H9 (cell line): Measurements from ENCODE around the gene GPBP1L1. TPM values are rescaled to one million over a fixed set of nuclear protein-coding genes. Genes with fewer than 3 reads are reported as not detected.

Source experiments
- DNase-seq: peaks from one replicate; pipeline ENCODE4 v3.0.0-alpha.2; 2017
- H2AFZ ChIP-seq: one replicate; pipeline ENCODE4 v1.6.1; 2013; ENCODE audit warnings: mild to moderate bottlenecking, low read length, control low read depth, moderate library complexity
- H2AK5ac ChIP-seq: 2 replicates; pipeline ENCODE4 v1.6.1; 2013; ENCODE audit warnings: low read length, control low read depth, mixed read lengths; ENCODE audit not compliant: insufficient read length
- H2BK120ac ChIP-seq: one replicate; pipeline ENCODE4 v1.6.1; 2013; ENCODE audit warnings: low read depth, mild to moderate bottlenecking, low read length, control low read depth, inconsistent platforms; ENCODE audit not compliant: poor library complexity, severe bottlenecking
- H2BK12ac ChIP-seq: 2 replicates; pipeline ENCODE4 v1.6.1; 2013; ENCODE audit warnings: low read length, control low read depth, mixed read lengths, low read depth; ENCODE audit not compliant: insufficient read length
- H2BK15ac ChIP-seq: 2 replicates; pipeline ENCODE4 v1.6.1; 2013; ENCODE audit warnings: low read depth, low read length, control low read depth
- H2BK20ac ChIP-seq: one replicate; pipeline ENCODE4 v1.6.1; 2013; ENCODE audit warnings: low read depth, mild to moderate bottlenecking, low read length, control low read depth, inconsistent platforms; ENCODE audit not compliant: poor library complexity, severe bottlenecking
- H2BK5ac ChIP-seq: 2 replicates; pipeline ENCODE4 v1.6.1; 2013; ENCODE audit warnings: low read length, control low read depth, mixed read lengths; ENCODE audit not compliant: insufficient read length
- H3K14ac ChIP-seq: 2 replicates; pipeline ENCODE4 v1.6.1; 2013; ENCODE audit warnings: low read length, control low read depth; ENCODE audit not compliant: insufficient read depth
- H3K18ac ChIP-seq: 2 replicates; pipeline ENCODE4 v1.6.1; 2013; ENCODE audit warnings: low read depth, mild to moderate bottlenecking, mixed read lengths, low read length, control low read depth; ENCODE audit not compliant: insufficient read length
- H3K23ac ChIP-seq: 2 replicates; pipeline ENCODE4 v1.6.1; 2013; ENCODE audit warnings: low read length, control low read depth, mixed read lengths, low read depth; ENCODE audit not compliant: insufficient read length
- H3K23me2 ChIP-seq: 2 replicates; pipeline ENCODE4 v1.6.1; 2013; ENCODE audit warnings: low read depth, mild to moderate bottlenecking, mixed read lengths, low read length, control low read depth; ENCODE audit not compliant: insufficient read length, poor library complexity, severe bottlenecking
- H3K27ac ChIP-seq: 2 replicates; pipeline ENCODE4 v1.5.1; 2013; ENCODE audit warnings: low read length, control low read depth, mixed read lengths, low read depth; ENCODE audit not compliant: insufficient read length
- H3K27me3 ChIP-seq: 2 replicates; pipeline ENCODE4 v1.6.1; 2013; ENCODE audit warnings: low read length, control low read depth, inconsistent platforms; ENCODE audit not compliant: insufficient read depth
- H3K4ac ChIP-seq: 2 replicates; pipeline ENCODE4 v1.6.1; 2013; ENCODE audit warnings: low read depth, mild to moderate bottlenecking, control low read depth, inconsistent platforms, low read length, moderate library complexity
- H3K4me1 ChIP-seq: 2 replicates; pipeline ENCODE4 v1.6.1; 2013; ENCODE audit warnings: low read length, control low read depth, inconsistent platforms; ENCODE audit not compliant: insufficient read depth
- H3K4me2 ChIP-seq: 2 replicates; pipeline ENCODE4 v1.6.1; 2013; ENCODE audit warnings: low read length, control low read depth, mixed read lengths; ENCODE audit not compliant: insufficient read length, insufficient read depth
- H3K56ac ChIP-seq: 2 replicates; pipeline ENCODE4 v1.6.1; 2013; ENCODE audit warnings: low read depth, mild to moderate bottlenecking, mixed read lengths, low read length, control low read depth; ENCODE audit not compliant: insufficient read length
- H3K79me1 ChIP-seq: 2 replicates; pipeline ENCODE4 v1.6.1; 2013; ENCODE audit warnings: low read depth, mild to moderate bottlenecking, moderate library complexity, low read length, control low read depth, inconsistent platforms; ENCODE audit not compliant: insufficient read depth, poor library complexity, severe bottlenecking
- H3K79me2 ChIP-seq: 2 replicates; pipeline ENCODE4 v1.6.1; 2013; ENCODE audit warnings: low read length, control low read depth, inconsistent platforms; ENCODE audit not compliant: insufficient read depth
- H3K9ac ChIP-seq: 2 replicates; pipeline ENCODE4 v1.6.1; 2013; ENCODE audit warnings: low read length, control low read depth, mixed read lengths; ENCODE audit not compliant: insufficient read length; ENCODE audit errors: extremely low read depth
- H3K9me3 ChIP-seq: one replicate; pipeline ENCODE4 v1.6.1; 2013; ENCODE audit warnings: low read depth, low read length, inconsistent platforms; ENCODE audit not compliant: control insufficient read depth
- H3T11ph ChIP-seq: one replicate; pipeline ENCODE4 v1.6.1; 2013; ENCODE audit warnings: mild to moderate bottlenecking, low read length, control low read depth, inconsistent platforms
- H4K20me1 ChIP-seq: one replicate; pipeline ENCODE4 v1.6.1; 2013; ENCODE audit not compliant: control insufficient read depth, insufficient read length, insufficient read depth
- H4K5ac ChIP-seq: 2 replicates; pipeline ENCODE4 v1.6.1; 2013; ENCODE audit warnings: low read depth, mild to moderate bottlenecking, mixed read lengths, low read length, control low read depth; ENCODE audit not compliant: insufficient read length
- H4K8ac ChIP-seq: replicated peaks from 2 replicates; pipeline ENCODE4 v1.6.1; 2013; ENCODE audit warnings: low read length, control low read depth, mixed read lengths, low read depth; ENCODE audit not compliant: insufficient read length
- H4K91ac ChIP-seq: 2 replicates; pipeline ENCODE4 v1.6.1; 2013; ENCODE audit warnings: low read depth, mild to moderate bottlenecking, moderate library complexity, mixed read lengths, low read length, control low read depth; ENCODE audit not compliant: insufficient read length
- H3K27ac Mint-ChIP-seq, 3 experiments: 2 replicates in 2 of 3; 3 replicates in 1 of 3; pipeline ENCODE4 v1.8.0; 2020 to 2021; ENCODE audit warnings: mixed read lengths in 3 of 3, mild to moderate bottlenecking in 1 of 3, moderate library complexity in 1 of 3
- H3K27me3 Mint-ChIP-seq: 2 replicates; pipeline ENCODE4 v1.8.0; 2021; ENCODE audit warnings: low read depth, mild to moderate bottlenecking, moderate library complexity, mixed read lengths
- H3K36me3 Mint-ChIP-seq, 3 experiments: 2 replicates in 2 of 3; 3 replicates in 1 of 3; pipeline ENCODE4 v1.8.0; 2020 to 2021; ENCODE audit warnings: low read depth in 3 of 3, mixed read lengths in 3 of 3; ENCODE audit not compliant: insufficient read depth in 1 of 3
- H3K4me1 Mint-ChIP-seq, 2 experiments: 2 replicates each; pipeline ENCODE4 v1.8.0; 2020; ENCODE audit warnings: mixed read lengths in 2 of 2
- H3K4me3 Mint-ChIP-seq, 2 experiments: 2 replicates in 1 of 2; 3 replicates in 1 of 2; pipeline ENCODE4 v1.8.0; 2020 to 2021; ENCODE audit warnings: mild to moderate bottlenecking in 2 of 2, mixed read lengths in 2 of 2, moderate library complexity in 1 of 2
- H3K9me3 Mint-ChIP-seq, 2 experiments: 2 replicates in 1 of 2; 3 replicates in 1 of 2; pipeline ENCODE4 v1.8.0; 2020; ENCODE audit warnings: mild to moderate bottlenecking in 2 of 2, mixed read lengths in 2 of 2, moderate library complexity in 1 of 2
- CTCF ChIP-seq: fragments of 200-600 bp; sonication (generic); conservative IDR thresholded peaks from 3 replicates; pipeline ENCODE4 v1.8.0; 2021; ENCODE audit warnings: antibody characterized with exemption, mild to moderate bottlenecking
- WGBS: extraction: QIAGEN DNeasy Blood & Tissue Kit; methylation state at CpG from one replicate; pipeline ENCODE4 v1.1.7; 2013; ENCODE audit warnings: missing lambda C conversion rate, low lambda C conversion rate, mixed read lengths; ENCODE audit not compliant: insufficient read length; ENCODE audit errors: extremely low coverage; 5-methylcytosine and 5-hydroxymethylcytosine counted together
- total RNA-seq: library from RNA; stranded (reverse); gene quantifications from 2 replicates; pipeline ENCODE4 v1.2.1, GENCODE V29; 2021

Gene GPBP1L1
- total RNA-seq, 1 experiment from 2014 or later = 115 TPM

- no peak overlapping the region for H2BK20ac ChIP-seq
- H3K18ac ChIP-seq = no peak overlapping the region
- no peaks in the 10 kb centered on the region for H3K23me2 ChIP-seq
- no CpG with 5 or more reads among the region's 3 CpGs for WGBS
- H4K8ac ChIP-seq = no peak overlapping the region
- no peak overlapping the region for H3K56ac ChIP-seq
- H3K79me2 ChIP-seq = no peaks in the 10 kb centered on the region
- no peak overlapping the region for H4K5ac ChIP-seq
- no peak for DNase-seq
- no peak overlapping the region for H3K14ac ChIP-seq
- H2BK5ac ChIP-seq = no peak overlapping the region
- TF ChIP-seq CTCF = no peak
- no peak overlapping the region for H2BK120ac ChIP-seq
- H3K23ac ChIP-seq = no peak overlapping the region
- no peak overlapping the region for H4K91ac ChIP-seq
- H3T11ph ChIP-seq = no peak overlapping the region
- no peaks in the 10 kb centered on the region for H3K79me1 ChIP-seq
- no peak overlapping the region for H3K27ac ChIP-seq
- Mint-ChIP-seq H3K4me1 (peaks cover 0 to 4% of the 10 kb centered on the region in 2 experiments; a peak in 2 of 4 replicates), H3K4me3 (no peak overlapping the region), H3K27me3 (no peaks in the 10 kb centered on the region), H3K36me3 (peaks cover 0 to 9% (median 2%) of the 10 kb centered on the region in 3 experiments; a peak in 3 of 7 replicates), H3K9me3 (no peaks in the 10 kb centered on the region; a peak in 1 of 5 replicates), H3K27ac (no peak overlapping the region)
- no peaks in the 10 kb centered on the region for H3K27me3 ChIP-seq
- H3K4me2 ChIP-seq = no peak overlapping the region
- H2BK12ac ChIP-seq = no peak overlapping the region
- H3K4ac ChIP-seq = no peak overlapping the region
- no peaks in the 10 kb centered on the region for H3K9me3 ChIP-seq
- no peak overlapping the region for H3K9ac ChIP-seq
- no peaks in the 10 kb centered on the region for H3K4me1 ChIP-seq
- no peak overlapping the region for H2AFZ ChIP-seq
- H2BK15ac ChIP-seq = no peak overlapping the region
- H2AK5ac ChIP-seq = no peak overlapping the region
- no peaks in the 10 kb centered on the region for H4K20me1 ChIP-seq
Observed at GRCh38 chr1:45722809-45723208, 36.5 kb upstream of the GPBP1L1 start.
